Tibial nerve (tissue), 4 donors: Measurements from ENCODE around the gene RIMS4.

ENCODE experiments used
- EP300 ChIP-seq, 2 donors: sonication (generic); formaldehyde crosslinking; IDR thresholded peaks; one replicate each; pipeline ENCODE4 v1.6.1; 2017; ENCODE audit warnings: antibody characterized with exemption in 2 of 2, mild to moderate bottlenecking in 1 of 2
- POLR2A ChIP-seq, 2 donors: fragments of 450-650 bp; IDR thresholded peaks; one replicate each; pipeline ENCODE4 v1.6.1; 2017; ENCODE audit warnings: antibody characterized with exemption in 2 of 2, mild to moderate bottlenecking in 2 of 2, moderate library complexity in 2 of 2
- TF ChIP-seq, protein P1 (sequence below), 5 experiments: fragments of 200-600 bp in 3 of 5; fragments of 450-650 bp in 2 of 5; sonication (generic) in 3 of 5; IDR thresholded peaks; one replicate each; pipeline ENCODE4 v1.5.1; 2016 to 2019; ENCODE audit warnings: antibody characterized with exemption in 5 of 5, mild to moderate bottlenecking in 3 of 5, moderate library complexity in 2 of 5

DNA sequence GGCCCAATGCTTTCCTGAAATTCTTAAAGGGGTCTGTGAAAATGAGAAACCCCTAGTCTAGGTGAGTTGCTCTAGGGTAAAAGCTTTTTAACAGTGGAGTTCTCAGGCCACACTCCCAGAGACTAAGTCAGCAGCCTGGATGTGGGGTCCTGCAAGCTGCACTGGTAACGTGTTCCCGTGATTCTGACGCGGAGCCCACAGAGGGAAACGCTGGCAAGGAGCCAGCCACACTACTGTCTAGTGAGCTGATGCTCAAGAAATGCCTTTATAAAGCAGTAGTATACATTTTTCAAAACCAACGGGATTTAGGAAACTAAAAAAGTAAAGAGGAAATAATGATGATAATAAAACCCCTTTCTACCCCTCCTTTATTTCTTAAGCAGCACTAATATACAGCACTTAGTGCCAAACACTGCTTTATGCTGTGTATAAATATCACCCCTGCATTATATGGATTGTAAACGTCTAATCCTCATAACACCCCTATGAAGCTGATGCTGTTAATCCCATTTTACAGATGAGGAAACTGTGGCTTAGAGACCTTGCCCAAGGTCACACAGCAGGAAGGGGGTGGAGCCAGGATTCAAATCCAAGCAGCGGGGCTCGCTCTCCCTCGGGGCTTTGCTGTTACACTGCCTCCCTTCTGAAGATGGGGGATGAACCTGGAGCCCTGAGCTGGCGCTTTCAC is 39.7 kb downstream of the RIMS4 start:
- TF ChIP-seq, protein P1, sequence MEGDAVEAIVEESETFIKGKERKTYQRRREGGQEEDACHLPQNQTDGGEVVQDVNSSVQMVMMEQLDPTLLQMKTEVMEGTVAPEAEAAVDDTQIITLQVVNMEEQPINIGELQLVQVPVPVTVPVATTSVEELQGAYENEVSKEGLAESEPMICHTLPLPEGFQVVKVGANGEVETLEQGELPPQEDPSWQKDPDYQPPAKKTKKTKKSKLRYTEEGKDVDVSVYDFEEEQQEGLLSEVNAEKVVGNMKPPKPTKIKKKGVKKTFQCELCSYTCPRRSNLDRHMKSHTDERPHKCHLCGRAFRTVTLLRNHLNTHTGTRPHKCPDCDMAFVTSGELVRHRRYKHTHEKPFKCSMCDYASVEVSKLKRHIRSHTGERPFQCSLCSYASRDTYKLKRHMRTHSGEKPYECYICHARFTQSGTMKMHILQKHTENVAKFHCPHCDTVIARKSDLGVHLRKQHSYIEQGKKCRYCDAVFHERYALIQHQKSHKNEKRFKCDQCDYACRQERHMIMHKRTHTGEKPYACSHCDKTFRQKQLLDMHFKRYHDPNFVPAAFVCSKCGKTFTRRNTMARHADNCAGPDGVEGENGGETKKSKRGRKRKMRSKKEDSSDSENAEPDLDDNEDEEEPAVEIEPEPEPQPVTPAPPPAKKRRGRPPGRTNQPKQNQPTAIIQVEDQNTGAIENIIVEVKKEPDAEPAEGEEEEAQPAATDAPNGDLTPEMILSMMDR (IDR thresholded peaks at IDR 0.05): no peak
- no peak for TF ChIP-seq EP300 (IDR thresholded peaks at IDR 0.05)
- TF ChIP-seq POLR2A (IDR thresholded peaks at IDR 0.05): no peak
